GM12891 (cell line): ENCODE results near the gene AMFR.

Experiments used
- POLR2A ChIP-seq: IDR thresholded peaks from 2 replicates; pipeline ENCODE4 v1.6.1; 2011; ENCODE audit warnings: low read depth, low read length, control low read depth
- POLR2AphosphoS5 ChIP-seq: IDR thresholded peaks from 2 replicates; pipeline ENCODE4 v1.6.1; 2011; ENCODE audit warnings: low read depth, low read length, control low read depth
- POU2F2 ChIP-seq: IDR thresholded peaks from 2 replicates; pipeline ENCODE4 v1.6.1; 2011; ENCODE audit warnings: low read depth, mild to moderate bottlenecking, control low read depth, low read length, moderate library complexity
- SPI1 ChIP-seq: IDR thresholded peaks from 2 replicates; pipeline ENCODE4 v1.6.1; 2011; ENCODE audit warnings: low read depth, low read length, control low read depth
- TAF1 ChIP-seq: IDR thresholded peaks from 2 replicates; pipeline ENCODE4 v1.6.1; 2011; ENCODE audit warnings: low read depth, low read length, control low read depth

GRCh38 chr16:56366945-56367344 is 58.4 kb downstream of the AMFR start:
- no peak for TF ChIP-seq POLR2AphosphoS5
- no peak for TF ChIP-seq TAF1
- no peak for TF ChIP-seq POLR2A
- TF ChIP-seq SPI1 = no peak
- TF ChIP-seq POU2F2 = no peak
